RWPE1 (cell line): Measurements from ENCODE around the gene MSX2.

Source experiments
- CTCF ChIA-PET: fragments of 350-600 bp; sonication (Branson Sonifier 250); formaldehyde crosslinking; extraction: SDS; loops from one replicate; lab custom pipeline; 2021; lab: Yijun Ruan, JAX
- POLR2A ChIA-PET: fragments of 400-600 bp; formaldehyde crosslinking; extraction: SDS; loops from one replicate; lab custom pipeline; 2020; ENCODE audit warnings: antibody characterized with exemption; ENCODE audit not compliant: low non-redundant PET; lab: Yijun Ruan, JAX
- DNase-seq: peaks from one replicate; pipeline ENCODE4 v3.0.0; 2012; ENCODE audit warnings: low spot score
- H3K27ac ChIP-seq: fragments of 450-650 bp; 2 replicates; pipeline ENCODE4 v1.5.1; 2017
- CTCF ChIP-seq: fragments of 450-650 bp; conservative IDR thresholded peaks from 2 replicates; pipeline ENCODE4 v1.5.1; 2017; ENCODE audit warnings: low read depth, mild to moderate bottlenecking

Gene MSX2

GRCh38 chr5:174688441-174689354, 35.7 kb upstream of the MSX2 start:
- no peak overlapping the region for H3K27ac ChIP-seq
- no peak for TF ChIP-seq CTCF
- POLR2A ChIA-PET, result no interaction called here
- no peak for DNase-seq
- CTCF ChIA-PET, result interaction anchor here (0.6 kb wide), 1 partner anchor 1373 kb away, joined by 3 read pairs; no protein-coding TSS in a partner anchor

GRCh38 chr5:174690271-174690670, 34.1 kb upstream of the MSX2 start:
- POLR2A ChIA-PET, result no interaction called here
- CTCF ChIA-PET, result interaction anchor here (0.6 kb wide), 1 partner anchor 65 kb away, joined by 3 read pairs; no protein-coding TSS in a partner anchor

GRCh38 chr5:174692381-174692780, 32.0 kb upstream of the MSX2 start:
- no peak overlapping the region for H3K27ac ChIP-seq
- no peak for TF ChIP-seq CTCF
- no peak for DNase-seq
- CTCF ChIA-PET, result no interaction called here
- POLR2A ChIA-PET, result no interaction called here

More at GRCh38 chr5:174690271-174690670, 34.1 kb upstream of the MSX2 start:
- no peak for DNase-seq
- H3K27ac ChIP-seq, result no peak overlapping the region
- TF ChIP-seq CTCF, result no peak

GRCh38 chr5:174692982-174693422, 31.4 kb upstream of the MSX2 start:
- POLR2A ChIA-PET, result no interaction called here
- CTCF ChIA-PET, result interaction anchor here (0.8 kb wide), 1 partner anchor 370 kb away, joined by 3 read pairs; no protein-coding TSS in a partner anchor
- DNase-seq, result no peak
- no peak for TF ChIP-seq CTCF
- no peak overlapping the region for H3K27ac ChIP-seq

GRCh38 chr5:174693697-174694385, 30.5 kb upstream of the MSX2 start:
- no peak for TF ChIP-seq CTCF
- DNase-seq, result no peak
- no peak overlapping the region for H3K27ac ChIP-seq
- ChIA-PET POLR2A (interaction anchor here (0.6 kb wide), 1 partner anchor 16 kb away, joined by 3 read pairs; no protein-coding TSS in a partner anchor), CTCF (interaction anchor here (0.8 kb wide), 1 partner anchor 371 kb away, joined by 3 read pairs; no protein-coding TSS in a partner anchor)

- POLR2A ChIA-PET, result no interaction called here
- no peak for DNase-seq
- CTCF ChIA-PET, result interaction anchor here (0.6 kb wide), 1 partner anchor 34 kb away, joined by 4 read pairs; no protein-coding TSS in a partner anchor
- no peak for TF ChIP-seq CTCF
- no peak overlapping the region for H3K27ac ChIP-seq
Measured at GRCh38 chr5:174694611-174695010, 29.8 kb upstream of the MSX2 start.
